Testis (tissue), 3 donors: ENCODE measurements around the gene SPATA6L. TPM values are rescaled to one million over a fixed set of nuclear protein-coding genes. Genes with fewer than 3 reads are reported as not detected.
"Not testable (repeated sequence)": the region's sequence is repeated elsewhere in the genome, so short reads cannot be mapped to it uniquely, and the experiment has no call there.

Experiments
- DNase-seq: peaks from one replicate; pipeline ENCODE4 v3.0.0-alpha.2; 2019
- H3K27ac ChIP-seq, 2 donors: fragments of 200-600 bp; sonication (generic); one replicate each; pipeline ENCODE4 v1.5.1; 2019
- H3K27me3 ChIP-seq: fragments of 200-600 bp; sonication (generic); one replicate; pipeline ENCODE4 v1.5.1; 2019
- H3K36me3 ChIP-seq: fragments of 200-600 bp; sonication (generic); one replicate; pipeline ENCODE4 v1.5.1; 2017; ENCODE audit warnings: low read depth; ENCODE audit errors: missing control alignments
- H3K4me1 ChIP-seq: fragments of 200-600 bp; sonication (generic); one replicate; pipeline ENCODE4 v1.5.1; 2019
- H3K4me3 ChIP-seq, 2 donors: fragments of 200-600 bp; sonication (generic); one replicate each; pipeline ENCODE4 v1.5.1; 2017 to 2019
- H3K9me3 ChIP-seq: fragments of 200-600 bp; sonication (generic); one replicate; pipeline ENCODE4 v1.5.1; 2017
- POLR2A ChIP-seq: fragments of 450-650 bp; IDR thresholded peaks from one replicate; pipeline ENCODE4 v1.6.1; 2017; ENCODE audit warnings: antibody characterized with exemption, mild to moderate bottlenecking, moderate library complexity
- WGBS, 2 donors: methylation state at CpG; one replicate each; pipeline ENCODE4 v1.1.5; 2018; 5-methylcytosine and 5-hydroxymethylcytosine counted together
- intact Hi-C: fragments of 100-400 bp; cut with DNase I; formaldehyde crosslinking; loops from one replicate; pipeline ENCODE4 v1.15.1; 2023; ENCODE audit warnings: low total_unique reads
- polyA plus RNA-seq: library from polyadenylated mRNA; stranded (reverse); fragments of 350-450 nt; fragmentation: Illumina TruSeq; extraction: RNeasy Lipid Tissue Mini Kit (QIAGEN cat#74804); gene quantifications from one replicate; pipeline ENCODE4 v1.2.3, GENCODE V29; 2014; ENCODE audit warnings: low read depth, low replicate concordance; ENCODE audit not compliant: insufficient read depth
- total RNA-seq, 2 donors: library from RNA; depleted of rRNA; stranded (reverse); fragments of >200 nt; gene quantifications; one replicate each; pipeline ENCODE4 v1.2.3, GENCODE V29; 2016
- TF ChIP-seq, protein P1 (sequence below), 3 experiments: fragments of 450-650 bp in 2 of 3; fragments of 200-600 bp in 1 of 3; sonication (generic) in 1 of 3; IDR thresholded peaks; one replicate each; pipeline ENCODE4 v1.5.1; 2016 to 2019; ENCODE audit warnings: antibody characterized with exemption in 3 of 3, mild to moderate bottlenecking in 2 of 3, moderate library complexity in 1 of 3

The SPATA6L gene
- total and polyA plus RNA-seq, 3 donors from 2014 or later, result 12.8 to 42.3 (median 27.5) TPM

GRCh38 chr9:4618700-4619099 lies 47.6 kb downstream of the SPATA6L start:
- Histone ChIP-seq H3K27ac (no peak overlapping the region), H3K4me1 (no peaks in the 10 kb centered on the region), H3K36me3 (no peaks in the 10 kb centered on the region), H3K4me3 (no peak overlapping the region), H3K9me3 (no peaks in the 10 kb centered on the region), H3K27me3 (no peaks in the 10 kb centered on the region)
- DNase-seq, result no peak
- 91 to 93% methylated on average over 2 of the region's 2 CpGs for WGBS, 2 donors
- TF ChIP-seq POLR2A, result no peak
- TF ChIP-seq, protein P1, sequence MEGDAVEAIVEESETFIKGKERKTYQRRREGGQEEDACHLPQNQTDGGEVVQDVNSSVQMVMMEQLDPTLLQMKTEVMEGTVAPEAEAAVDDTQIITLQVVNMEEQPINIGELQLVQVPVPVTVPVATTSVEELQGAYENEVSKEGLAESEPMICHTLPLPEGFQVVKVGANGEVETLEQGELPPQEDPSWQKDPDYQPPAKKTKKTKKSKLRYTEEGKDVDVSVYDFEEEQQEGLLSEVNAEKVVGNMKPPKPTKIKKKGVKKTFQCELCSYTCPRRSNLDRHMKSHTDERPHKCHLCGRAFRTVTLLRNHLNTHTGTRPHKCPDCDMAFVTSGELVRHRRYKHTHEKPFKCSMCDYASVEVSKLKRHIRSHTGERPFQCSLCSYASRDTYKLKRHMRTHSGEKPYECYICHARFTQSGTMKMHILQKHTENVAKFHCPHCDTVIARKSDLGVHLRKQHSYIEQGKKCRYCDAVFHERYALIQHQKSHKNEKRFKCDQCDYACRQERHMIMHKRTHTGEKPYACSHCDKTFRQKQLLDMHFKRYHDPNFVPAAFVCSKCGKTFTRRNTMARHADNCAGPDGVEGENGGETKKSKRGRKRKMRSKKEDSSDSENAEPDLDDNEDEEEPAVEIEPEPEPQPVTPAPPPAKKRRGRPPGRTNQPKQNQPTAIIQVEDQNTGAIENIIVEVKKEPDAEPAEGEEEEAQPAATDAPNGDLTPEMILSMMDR (IDR thresholded peaks at IDR 0.05), result no peak
- intact Hi-C loops, result no loop called here

- TF ChIP-seq, protein P1 (IDR thresholded peaks at IDR 0.05), result no peak
- no peak for TF ChIP-seq POLR2A
- no peak for DNase-seq
- H3K4me3 ChIP-seq, result no peak overlapping the region
- no peaks in the 10 kb centered on the region for H3K4me1 ChIP-seq
- H3K9me3 ChIP-seq, result no peaks in the 10 kb centered on the region
- H3K27me3 ChIP-seq, result no peaks in the 10 kb centered on the region
- no peak overlapping the region for H3K27ac ChIP-seq
- intact Hi-C loops, result no loop called here
- H3K36me3 ChIP-seq, result no peaks in the 10 kb centered on the region
- 68 to 79% methylated on average over 3 of the region's 3 CpGs for WGBS, 2 donors
These were observed 48.5 kb downstream of the SPATA6L start for GRCh38 chr9:4617752-4618151.

DNA sequence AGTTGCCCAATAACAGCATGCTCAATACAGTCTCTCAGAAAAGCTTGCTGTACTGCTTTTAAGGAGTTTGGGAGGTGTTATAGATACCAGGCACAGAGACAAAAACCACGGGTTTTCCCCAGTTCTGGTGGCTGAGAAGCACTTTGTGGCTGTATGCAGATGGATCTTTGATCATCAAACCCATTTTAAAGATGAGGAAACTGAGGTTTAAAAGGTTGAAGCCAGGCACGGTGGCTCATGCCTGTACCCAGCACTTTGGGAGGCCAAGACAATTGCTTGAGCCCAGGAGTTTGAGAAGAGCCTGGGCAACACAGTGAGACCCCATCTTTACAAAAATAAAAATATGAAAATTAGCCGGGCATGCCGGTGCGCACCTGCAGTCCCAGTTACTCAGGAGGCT lies 50.5 kb downstream of the SPATA6L start:
- no peak for DNase-seq
- Histone ChIP-seq H3K27ac (no peak overlapping the region), H3K4me1 (no peaks in the 10 kb centered on the region), H3K36me3 (no peaks in the 10 kb centered on the region), H3K9me3 (no peaks in the 10 kb centered on the region), H3K4me3 (no peak overlapping the region), H3K27me3 (no peaks in the 10 kb centered on the region)
- TF ChIP-seq POLR2A, result no peak
- TF ChIP-seq, protein P1 (IDR thresholded peaks at IDR 0.05), result no peak
- intact Hi-C loops, result no loop called here
- 84 to 97% methylated on average over 5 of the region's 5 CpGs for WGBS, 2 donors

- WGBS, 2 donors, result 55 to 73% methylated on average over 4 of the region's 4 CpGs
- intact Hi-C loops, result no loop called here
- Histone ChIP-seq H3K4me1 (no peaks in the 10 kb centered on the region), H3K27ac (no peak overlapping the region), H3K4me3 (no peak overlapping the region), H3K27me3 (no peaks in the 10 kb centered on the region), H3K36me3 (no peaks in the 10 kb centered on the region), H3K9me3 (no peaks in the 10 kb centered on the region)
- DNase-seq, result no peak
- no peak for TF ChIP-seq POLR2A
These were observed 51.0 kb downstream of the SPATA6L start for GRCh38 chr9:4615251-4615650.

GRCh38 chr9:4614627-4615026 lies 51.7 kb downstream of the SPATA6L start:
- H3K36me3 ChIP-seq, result no peaks in the 10 kb centered on the region
- intact Hi-C loops, result no loop called here
- no peak for DNase-seq
- 91 to 100% methylated on average over 1 of the region's 1 CpG for WGBS, 2 donors
- TF ChIP-seq, protein P1 (IDR thresholded peaks at IDR 0.05), result no peak
- TF ChIP-seq POLR2A, result no peak
- H3K9me3 ChIP-seq, result no peaks in the 10 kb centered on the region
- H3K4me3 ChIP-seq, result no peak overlapping the region
- H3K27ac ChIP-seq, result no peak overlapping the region
- H3K27me3 ChIP-seq, result no peaks in the 10 kb centered on the region
- no peaks in the 10 kb centered on the region for H3K4me1 ChIP-seq

DNA sequence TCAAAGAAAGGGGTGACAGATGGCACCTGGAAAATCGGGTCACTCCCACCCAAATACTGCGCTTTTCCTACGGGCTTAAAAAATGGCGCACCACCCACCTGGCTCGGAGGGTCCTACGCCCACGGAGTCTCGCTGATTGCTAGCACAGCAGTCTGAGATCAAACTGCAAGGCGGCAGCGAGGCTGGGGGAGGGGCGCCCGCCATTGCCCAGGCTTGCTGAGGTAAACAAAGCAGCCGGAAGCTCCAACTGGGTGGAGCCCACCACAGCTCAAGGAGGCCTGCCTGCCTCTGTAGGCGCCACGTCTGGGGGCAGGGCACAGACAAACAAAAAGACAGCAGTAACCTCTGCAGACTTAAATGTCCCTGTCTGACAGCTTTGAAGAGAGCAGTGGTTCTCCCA lies 60.2 kb downstream of the SPATA6L start:
- intact Hi-C loops, H3K36me3 ChIP-seq: not testable (repeated sequence)
- 83 to 86% methylated on average over 1 to 8 of the region's 15 CpGs for WGBS, 2 donors

More for the DNA sequence above, 60.2 kb downstream of the SPATA6L start:
- DNase-seq, H3K4me1 ChIP-seq, H3K4me3 ChIP-seq, H3K27ac ChIP-seq, H3K27me3 ChIP-seq, H3K9me3 ChIP-seq: not testable (repeated sequence)
